DOHH2 (cell line): Measurements from ENCODE around the gene TTC9B.

Source experiments
- H3F3A ChIP-seq: fragments of 200-600 bp; sonication (generic), shearing (Covaris generic); 2 replicates; pipeline ENCODE4 v1.6.0; 2016; ENCODE audit warnings: antibody characterized with exemption, mild to moderate bottlenecking; ENCODE audit not compliant: control insufficient read depth, insufficient read depth
- H3K27ac ChIP-seq: fragments of 200-600 bp; sonication (generic); 2 replicates; pipeline ENCODE4 v1.5.1; 2014; ENCODE audit warnings: low read depth, mild to moderate bottlenecking, low read length, moderate library complexity
- H3K27me3 ChIP-seq: fragments of 200-600 bp; sonication (generic); 2 replicates; pipeline ENCODE4 v1.6.1; 2014; ENCODE audit warnings: mild to moderate bottlenecking, low read length, mixed read lengths; ENCODE audit not compliant: control insufficient read depth
- H3K36me3 ChIP-seq: fragments of 200-600 bp; sonication (generic); 2 replicates; pipeline ENCODE4 v1.6.1; 2014; ENCODE audit warnings: mild to moderate bottlenecking, low read length, moderate library complexity, mixed read lengths; ENCODE audit not compliant: control insufficient read depth
- H3K4me1 ChIP-seq: fragments of 200-600 bp; sonication (generic); 2 replicates; pipeline ENCODE4 v1.6.1; 2014; ENCODE audit warnings: mild to moderate bottlenecking, low read length, mixed read lengths; ENCODE audit not compliant: control insufficient read depth
- H3K4me2 ChIP-seq: fragments of 200-600 bp; sonication (generic); 2 replicates; pipeline ENCODE4 v1.6.0; 2014; ENCODE audit warnings: mild to moderate bottlenecking, low read length, moderate library complexity
- H3K4me3 ChIP-seq: fragments of 200-600 bp; sonication (generic); 2 replicates; pipeline ENCODE4 v1.5.1; 2014; ENCODE audit warnings: mild to moderate bottlenecking, low read length, mixed read lengths
- H3K79me2 ChIP-seq: fragments of 200-600 bp; sonication (generic); 2 replicates; pipeline ENCODE4 v1.6.1; 2014; ENCODE audit warnings: mild to moderate bottlenecking, low read length, mixed read lengths; ENCODE audit not compliant: control insufficient read depth
- H3K9me2 ChIP-seq: fragments of 200-600 bp; sonication (generic); replicated peaks from 2 replicates; pipeline ENCODE4 v1.6.1; 2014; ENCODE audit warnings: mild to moderate bottlenecking, low read length, mixed read lengths; ENCODE audit not compliant: control insufficient read depth
- H3K9me3 ChIP-seq: fragments of 200-600 bp; sonication (generic); 2 replicates; pipeline ENCODE4 v1.6.1; 2014; ENCODE audit warnings: antibody characterized with exemption, low read length, mixed read lengths; ENCODE audit not compliant: control insufficient read depth, insufficient read depth
- H4K20me1 ChIP-seq: fragments of 200-600 bp; sonication (generic); 2 replicates; pipeline ENCODE4 v1.6.0; 2014; ENCODE audit warnings: low read depth, mild to moderate bottlenecking, antibody characterized with exemption, low read length, moderate library complexity; ENCODE audit not compliant: control insufficient read depth, insufficient read depth
- CTCF ChIP-seq: fragments of 200-600 bp; sonication (generic); IDR thresholded peaks from one replicate; pipeline ENCODE4 v1.5.1; 2014; ENCODE audit warnings: antibody characterized with exemption, mild to moderate bottlenecking, low read depth, low read length; ENCODE audit not compliant: poor library complexity, severe bottlenecking
- EZH2phosphoT487 ChIP-seq: fragments of 200-600 bp; sonication (generic); IDR thresholded peaks from 2 replicates; pipeline ENCODE4 v1.6.1; 2017; ENCODE audit warnings: borderline replicate concordance, mild to moderate bottlenecking, antibody characterized with exemption, low read length, moderate library complexity, mixed read lengths

TTC9B gene

DNA sequence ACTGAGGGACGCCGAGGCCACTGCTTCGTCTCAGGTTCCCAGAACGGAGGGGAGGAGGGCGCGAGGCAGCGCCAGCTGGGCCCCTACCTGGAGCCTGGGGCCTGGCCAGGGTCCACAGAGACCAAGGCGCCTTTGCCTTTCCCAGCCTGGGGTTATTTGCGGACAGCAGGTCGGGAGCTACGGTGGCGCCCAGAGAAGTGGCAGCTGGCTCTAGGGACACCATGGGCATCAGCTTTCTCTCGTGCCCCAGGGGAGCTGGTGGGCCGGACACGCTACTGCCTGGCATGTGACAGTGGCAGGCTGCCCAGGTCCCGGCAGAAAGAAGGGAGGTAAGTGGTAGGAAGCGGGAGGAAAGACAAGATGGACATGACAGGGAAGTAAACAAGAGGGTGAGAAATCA lies 47.9 kb upstream of the TTC9B start:
- Histone ChIP-seq H3K4me2 (no peak overlapping the region), H3F3A (no peaks in the 10 kb centered on the region), H3K27me3 (no peaks in the 10 kb centered on the region), H3K79me2 (peaks cover 59% of the 10 kb centered on the region), H3K9me2 (no peaks in the 10 kb centered on the region), H3K36me3 (peaks cover 39% of the 10 kb centered on the region), H3K4me3 (no peak overlapping the region), H4K20me1 (peaks cover 4% of the 10 kb centered on the region; the same call in 1 of the 2 replicates), H3K4me1 (peaks cover 16% of the 10 kb centered on the region), H3K9me3 (no peaks in the 10 kb centered on the region), H3K27ac (no peak overlapping the region)
- TF ChIP-seq EZH2phosphoT487 = no peak
- no peak for TF ChIP-seq CTCF

DNA sequence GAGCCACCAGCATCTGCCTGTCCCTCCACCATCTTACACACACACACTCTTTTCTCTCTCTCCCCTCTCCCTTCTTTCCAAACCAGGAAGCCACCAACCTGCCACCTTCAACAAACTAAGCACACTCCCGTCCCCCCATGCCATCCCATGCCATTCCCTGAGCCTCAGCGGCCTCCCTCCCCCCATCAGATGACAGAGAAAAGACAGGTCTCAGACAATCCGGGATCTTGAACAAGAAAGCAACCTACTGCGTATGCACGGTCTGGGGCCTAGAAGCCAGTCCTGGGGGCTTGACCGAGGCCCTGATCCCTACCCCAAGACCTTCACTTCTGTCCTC lies 47.5 kb upstream of the TTC9B start:
- Histone ChIP-seq H3F3A (no peaks in the 10 kb centered on the region), H3K4me1 (peaks cover 16% of the 10 kb centered on the region), H3K36me3 (peaks cover 39% of the 10 kb centered on the region), H3K27me3 (no peaks in the 10 kb centered on the region), H3K4me3 (no peak overlapping the region), H3K9me2 (no peaks in the 10 kb centered on the region), H3K9me3 (no peaks in the 10 kb centered on the region), H3K4me2 (no peak overlapping the region), H3K79me2 (peaks cover 60% of the 10 kb centered on the region), H3K27ac (no peak overlapping the region), H4K20me1 (peaks cover 4% of the 10 kb centered on the region; the same call in 1 of the 2 replicates)
- TF ChIP-seq EZH2phosphoT487 = no peak

GRCh38 chr19:40265055-40265762 lies 47.0 kb upstream of the TTC9B start:
- Histone ChIP-seq H3K36me3 (peaks cover 39% of the 10 kb centered on the region), H3K9me3 (no peaks in the 10 kb centered on the region), H3K9me2 (no peaks in the 10 kb centered on the region), H4K20me1 (peaks cover 4% of the 10 kb centered on the region; the same call in 1 of the 2 replicates), H3K4me1 (peaks cover 16% of the 10 kb centered on the region), H3F3A (no peaks in the 10 kb centered on the region), H3K27ac (no peak overlapping the region), H3K79me2 (peaks cover 57% of the 10 kb centered on the region), H3K27me3 (no peaks in the 10 kb centered on the region), H3K4me3 (no peak overlapping the region), H3K4me2 (no peak overlapping the region)
- TF ChIP-seq EZH2phosphoT487 (no peak), CTCF (no peak)

DNA sequence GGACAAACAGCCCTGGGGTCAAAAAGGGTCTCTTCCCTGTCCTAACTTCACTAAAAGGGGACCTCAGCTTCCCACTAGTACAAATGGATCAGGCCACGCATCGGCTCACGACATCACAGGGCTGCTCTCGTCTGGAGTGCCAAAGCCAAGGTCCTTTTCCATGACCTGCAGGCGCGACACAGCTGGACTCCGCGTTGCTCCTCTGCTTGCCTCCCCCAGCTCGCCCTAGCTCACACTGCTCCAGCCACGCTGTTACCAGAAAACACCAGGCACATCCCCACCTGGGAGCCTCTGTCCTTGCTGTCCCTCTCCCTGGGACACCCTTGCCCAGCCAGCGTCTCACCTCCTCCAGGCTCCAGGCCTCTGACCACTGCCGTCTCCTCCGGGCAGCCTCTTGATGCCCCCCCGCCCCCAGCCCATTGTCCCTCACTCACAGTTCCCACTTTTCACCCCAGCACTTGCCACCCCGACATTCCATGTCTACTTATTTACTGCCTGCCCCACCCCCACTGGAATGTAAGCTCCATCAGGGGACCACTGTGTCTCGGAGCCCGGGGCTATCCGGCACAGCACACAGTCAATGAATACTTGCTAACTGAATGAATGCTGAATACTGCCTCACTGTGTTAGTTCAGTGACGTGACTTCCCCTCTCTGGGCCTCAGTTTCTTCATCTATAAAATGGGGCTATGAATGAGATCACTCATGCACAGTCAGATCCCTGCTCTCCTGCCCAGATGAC lies 46.3 kb upstream of the TTC9B start:
- TF ChIP-seq CTCF (no peak), EZH2phosphoT487 (no peak)

More for the DNA sequence above, 46.3 kb upstream of the TTC9B start:
- no peak overlapping the region for H3K4me2 ChIP-seq
- H3K9me3 ChIP-seq = no peaks in the 10 kb centered on the region
- no peak overlapping the region for H3K27ac ChIP-seq
- H3K36me3 ChIP-seq = peaks cover 34% of the 10 kb centered on the region
- H3K79me2 ChIP-seq = peaks cover 53% of the 10 kb centered on the region
- no peaks in the 10 kb centered on the region for H3K27me3 ChIP-seq
- H4K20me1 ChIP-seq = peaks cover 4% of the 10 kb centered on the region; the same call in 1 of the 2 replicates
- H3K9me2 ChIP-seq = no peaks in the 10 kb centered on the region
- H3K4me1 ChIP-seq = peaks cover 16% of the 10 kb centered on the region
- H3K4me3 ChIP-seq = no peak overlapping the region
- no peaks in the 10 kb centered on the region for H3F3A ChIP-seq
